GM19452 (cell line): ENCODE data around the gene PNPLA1.
"Not testable (repeated sequence)": the region's sequence is repeated elsewhere in the genome, so short reads cannot be mapped to it uniquely, and the experiment has no call there.

ENCODE experiments used
- ATAC-seq: cut with Tn5 transposase; IDR thresholded peaks from one replicate; pipeline ENCODE4 v1.9.1; 2021; ENCODE audit not compliant: unreplicated experiment

PNPLA1 gene

GRCh38 chr6:36334832-36335459, 65.1 kb downstream of the PNPLA1 start:
- no peak for ATAC-seq

- no peak for ATAC-seq
Observed at GRCh38 chr6:36335465-36336207, 65.8 kb downstream of the PNPLA1 start.

GRCh38 chr6:36336208-36336710, 66.4 kb downstream of the PNPLA1 start:
- no peak for ATAC-seq

DNA sequence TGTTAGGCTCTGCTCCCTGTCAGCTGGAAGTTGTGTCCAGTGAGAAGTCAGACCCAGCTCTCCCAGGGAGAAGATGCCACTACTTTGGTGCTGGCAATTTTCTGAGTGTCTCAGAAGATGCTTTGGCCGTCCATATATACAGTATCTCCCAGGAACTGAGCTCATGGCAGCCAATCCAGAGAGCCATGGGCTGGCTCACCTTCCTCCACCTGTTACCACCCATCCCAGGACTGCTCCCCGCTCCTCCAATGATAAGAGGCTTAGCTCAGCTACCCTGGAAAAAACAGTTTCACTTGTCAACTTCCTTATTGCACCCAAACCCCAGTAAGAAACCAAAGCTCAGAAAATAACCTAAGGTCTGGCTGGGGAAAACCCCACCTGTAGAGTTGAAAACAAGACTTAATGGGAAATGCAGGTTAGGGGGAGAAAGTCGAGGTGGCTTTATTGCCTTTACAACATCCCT, 67.0 kb downstream of the PNPLA1 start, which contains the start of gene BNIP5:
BNIP5 (minus strand) TSS at position 110 of the 463 bp plus-strand sequence. CDS start 6,198 bp downstream, outside the sequence.
- no peak for ATAC-seq

- ATAC-seq, result no peak
Observed at GRCh38 chr6:36337814-36338213, 68.0 kb downstream of the PNPLA1 start.

GRCh38 chr6:36338223-36338622, 68.4 kb downstream of the PNPLA1 start:
- ATAC-seq, result not testable (repeated sequence)

DNA sequence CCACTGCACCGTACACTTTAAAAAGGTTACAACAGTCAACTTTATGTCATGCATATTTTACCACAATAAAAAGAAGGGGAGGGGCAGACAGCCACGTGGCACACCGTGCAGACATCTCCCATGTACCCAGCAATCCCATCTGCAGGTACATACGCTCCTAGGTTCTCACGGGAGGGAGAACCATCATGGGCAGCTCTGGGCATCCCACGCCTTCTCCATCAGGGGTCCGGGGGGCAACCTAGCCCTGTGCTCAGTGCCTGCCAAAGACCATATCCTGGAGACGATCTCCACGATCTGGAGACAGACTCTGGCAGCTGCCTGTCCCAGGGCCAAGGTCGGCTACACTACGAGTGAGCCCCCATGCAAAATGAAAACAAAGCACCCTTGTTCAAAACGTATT, 69.3 kb downstream of the PNPLA1 start:
- no peak for ATAC-seq

DNA sequence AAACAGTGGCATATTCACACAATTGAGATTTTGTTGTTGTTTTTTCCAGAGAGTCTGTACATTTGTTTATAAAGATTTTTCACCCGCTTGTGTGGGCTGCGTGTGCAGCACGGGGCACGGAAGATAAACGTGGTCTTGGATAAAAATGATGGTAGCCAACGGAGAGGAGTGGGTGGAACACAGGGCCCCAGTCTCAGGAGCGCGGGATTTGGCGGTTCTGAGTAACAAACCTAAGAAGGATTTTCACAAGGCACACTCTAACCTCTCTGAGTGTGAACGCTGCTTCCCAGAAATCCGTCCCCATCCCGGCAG, 70.4 kb downstream of the PNPLA1 start:
- no peak for ATAC-seq

DNA sequence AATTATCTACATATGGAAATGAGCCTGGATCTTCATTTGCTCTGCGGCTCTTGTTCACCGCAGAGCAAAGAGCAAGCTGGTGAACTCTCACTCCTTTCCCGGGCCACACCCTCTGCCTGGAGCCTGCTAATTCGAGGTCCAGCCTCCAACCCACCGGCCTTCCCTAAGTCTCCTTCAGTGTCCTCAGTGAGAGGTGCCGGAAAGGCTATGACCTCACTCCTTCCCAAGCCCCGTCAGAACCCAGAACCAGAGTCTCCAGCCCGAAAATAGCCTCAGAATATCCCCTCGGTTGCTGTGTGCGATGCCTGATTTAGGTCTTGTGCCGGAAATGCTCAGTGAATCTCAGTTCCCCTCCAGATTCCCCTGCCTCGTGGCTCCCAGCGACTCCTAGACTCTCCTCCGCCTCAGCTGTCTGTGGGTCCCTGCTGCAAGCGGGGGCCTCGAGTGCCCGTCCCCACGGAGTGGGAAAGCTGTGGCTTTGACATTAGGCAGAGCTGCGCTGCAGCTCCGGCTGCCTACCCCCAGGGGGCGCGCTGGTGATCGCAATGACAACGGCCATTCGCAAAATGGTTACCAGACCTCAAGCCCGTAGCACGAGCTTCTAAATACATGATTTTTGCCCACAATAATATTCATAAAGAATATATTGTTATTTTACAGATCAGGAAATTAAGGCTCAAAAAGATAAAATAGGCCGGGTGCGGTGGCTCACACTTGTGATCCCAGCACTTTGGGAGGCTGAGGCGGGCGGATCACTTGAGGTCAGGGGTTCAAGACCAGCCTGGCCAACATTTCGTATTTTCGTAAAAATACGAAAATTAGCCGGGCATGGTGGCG, 71.0 kb downstream of the PNPLA1 start:
- no peak for ATAC-seq

DNA sequence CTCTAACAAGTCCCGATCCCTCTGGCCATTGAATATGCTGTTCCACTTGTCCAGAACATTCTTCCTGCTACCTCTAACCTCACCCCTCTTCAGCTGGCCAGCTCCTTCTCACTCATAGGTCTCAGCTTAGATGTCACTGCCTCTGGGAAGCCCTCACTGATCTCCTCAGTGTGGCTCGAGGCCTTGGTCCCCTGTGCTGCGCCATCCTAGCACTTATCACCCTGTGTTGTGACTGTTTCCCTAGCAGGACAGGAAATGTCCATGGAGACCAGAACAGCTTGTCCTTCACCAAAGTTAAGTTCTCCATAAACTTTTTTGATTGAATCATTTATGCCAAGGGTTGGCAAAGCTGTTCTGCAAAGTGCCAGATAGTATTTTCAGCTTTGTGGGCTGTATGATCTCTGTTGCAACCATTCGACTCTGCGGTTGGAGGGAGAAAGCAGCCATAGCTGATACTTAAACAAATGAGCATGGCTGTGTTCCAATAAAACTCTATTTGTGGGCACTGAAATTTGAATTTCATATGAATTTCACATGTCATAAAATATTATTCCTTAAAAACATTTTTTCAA, 73.3 kb downstream of the PNPLA1 start:
- no peak for ATAC-seq

DNA sequence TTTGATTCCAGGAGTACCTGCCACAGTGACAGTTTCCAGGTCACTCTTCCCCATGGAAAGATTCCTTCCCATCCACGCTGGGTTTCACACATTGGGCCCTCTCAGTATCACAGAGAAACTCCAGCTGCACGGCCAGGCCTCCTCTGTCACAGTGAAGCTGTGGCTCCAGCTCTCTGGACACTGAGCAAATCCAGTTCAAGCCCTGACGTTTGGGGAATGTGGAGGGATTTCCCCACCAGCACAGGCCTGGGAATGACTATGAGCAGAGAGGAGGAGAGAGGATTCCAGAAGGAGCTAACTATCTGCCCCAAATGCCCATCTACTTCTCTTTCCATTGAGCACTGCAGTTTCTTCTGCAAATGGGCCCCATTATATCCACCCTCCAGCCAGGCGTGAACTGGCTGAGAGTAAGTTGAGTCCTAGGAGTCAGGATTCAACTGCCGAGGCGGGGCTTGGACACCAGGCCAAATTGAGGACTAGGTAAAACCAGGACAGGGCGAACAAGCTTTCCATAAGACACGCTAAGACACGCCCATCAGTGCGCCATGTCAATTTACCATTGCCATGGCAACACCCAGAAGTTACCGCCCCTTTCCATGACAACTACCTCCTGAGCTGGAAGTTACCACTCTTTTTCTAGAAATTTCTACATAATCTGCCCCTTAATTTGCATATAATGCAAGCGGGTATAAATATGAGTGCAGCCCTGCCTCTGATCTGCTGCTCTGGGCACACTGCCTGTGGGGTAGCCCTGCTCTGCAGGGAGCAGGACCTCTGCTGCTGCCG, 76.0 kb downstream of the PNPLA1 start:
- ATAC-seq, result no peak

DNA sequence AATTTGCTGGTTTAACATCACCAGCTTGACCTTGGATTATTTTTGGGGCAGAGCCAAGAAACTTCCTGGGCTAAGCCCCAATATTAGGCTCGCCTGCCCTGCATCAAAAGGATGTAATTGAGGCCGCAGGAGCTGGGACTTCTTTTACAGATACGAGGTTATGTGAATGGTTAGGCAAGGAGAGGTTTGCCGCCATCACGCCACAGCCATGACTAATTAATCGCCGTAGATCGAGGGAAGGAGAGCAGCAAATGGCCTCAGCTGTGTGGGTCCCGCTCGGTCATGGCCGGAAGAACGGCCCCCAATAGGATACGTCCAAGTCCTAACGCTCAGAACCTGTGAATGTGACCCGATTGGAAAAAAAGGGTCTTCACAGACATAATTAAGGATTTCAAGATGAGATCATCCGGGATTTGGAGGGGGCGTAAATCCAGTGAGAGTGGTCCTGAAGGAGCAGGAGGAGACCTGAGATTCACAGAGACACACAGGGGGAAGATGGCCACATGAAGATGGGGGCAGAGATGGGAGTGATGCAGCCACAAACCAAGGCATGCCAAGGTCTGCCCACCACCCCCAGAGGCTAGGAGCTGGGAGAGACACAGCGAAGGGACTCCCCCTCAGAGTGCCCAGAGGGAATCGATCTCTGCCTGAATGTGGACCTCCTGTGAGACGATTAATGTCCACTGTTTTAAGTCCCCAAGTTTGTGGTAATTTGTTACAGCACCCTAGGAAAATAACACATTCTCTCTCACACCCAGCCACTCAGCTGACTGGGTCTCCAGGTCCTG, 76.8 kb downstream of the PNPLA1 start:
- ATAC-seq, result no peak

GRCh38 chr6:36347621-36348020, 77.8 kb downstream of the PNPLA1 start:
- ATAC-seq, result no peak

- ATAC-seq, result no peak
Observed at GRCh38 chr6:36349240-36349639, 79.4 kb downstream of the PNPLA1 start.

DNA sequence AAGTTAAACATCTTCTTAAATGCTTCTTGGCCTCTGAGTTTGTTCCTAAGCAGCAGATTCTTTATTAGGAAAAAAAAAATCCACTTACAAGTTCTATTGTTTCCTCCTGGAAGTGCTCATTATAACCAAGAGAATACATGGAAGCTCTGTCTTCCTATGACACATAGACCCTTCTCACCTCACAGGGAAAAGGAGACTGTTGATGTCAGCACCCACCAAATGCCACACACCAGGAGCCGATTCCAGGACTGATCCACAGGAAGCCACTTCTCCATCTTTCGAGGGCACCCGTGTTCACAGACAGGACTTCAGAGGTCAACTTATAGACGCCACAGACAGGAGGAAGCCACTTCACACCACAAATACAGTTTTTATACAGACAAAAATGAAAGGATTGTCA, 80.2 kb downstream of the PNPLA1 start:
- no peak for ATAC-seq

DNA sequence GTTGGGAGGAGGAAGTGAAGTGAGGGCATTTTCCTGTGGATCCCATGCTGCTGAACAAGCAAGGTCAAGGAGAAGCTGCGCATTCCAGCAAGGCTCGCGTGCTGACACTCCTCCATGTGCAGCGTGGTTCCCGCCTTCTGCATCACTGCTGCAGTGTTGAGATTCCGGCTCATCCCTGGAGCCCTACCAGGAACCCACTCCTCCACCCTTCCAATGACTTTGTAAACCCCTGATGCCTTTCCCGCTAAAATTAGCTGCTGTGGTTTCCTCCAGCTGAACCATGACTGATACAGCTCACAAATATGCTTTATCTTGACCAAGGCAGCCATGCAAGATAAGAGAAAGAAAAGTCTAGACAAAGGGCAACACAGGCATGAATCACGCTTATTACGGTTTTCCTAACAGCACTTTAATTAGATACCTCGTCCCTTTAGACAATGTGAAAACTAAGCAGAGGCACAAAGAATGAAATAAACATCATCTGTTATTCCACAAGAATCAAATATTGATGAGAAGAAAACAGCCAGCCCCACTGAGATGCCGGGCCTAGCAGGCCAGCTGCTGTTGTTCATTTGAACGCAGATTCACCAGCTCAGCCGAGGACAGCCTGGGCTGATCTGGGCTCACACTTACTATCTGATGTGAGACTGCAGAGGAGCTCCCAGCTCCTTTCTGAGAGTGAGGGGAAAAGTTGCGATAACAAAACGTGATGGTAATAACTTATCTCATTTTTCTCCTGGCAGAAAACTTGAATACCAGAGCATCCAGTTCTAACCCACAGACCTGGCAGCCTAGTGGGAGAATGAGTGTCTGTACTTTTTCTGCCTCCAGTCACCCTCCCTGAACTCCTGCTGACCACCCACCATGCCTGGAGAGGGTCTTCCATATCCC, 81.1 kb downstream of the PNPLA1 start:
- ATAC-seq, result no peak

DNA sequence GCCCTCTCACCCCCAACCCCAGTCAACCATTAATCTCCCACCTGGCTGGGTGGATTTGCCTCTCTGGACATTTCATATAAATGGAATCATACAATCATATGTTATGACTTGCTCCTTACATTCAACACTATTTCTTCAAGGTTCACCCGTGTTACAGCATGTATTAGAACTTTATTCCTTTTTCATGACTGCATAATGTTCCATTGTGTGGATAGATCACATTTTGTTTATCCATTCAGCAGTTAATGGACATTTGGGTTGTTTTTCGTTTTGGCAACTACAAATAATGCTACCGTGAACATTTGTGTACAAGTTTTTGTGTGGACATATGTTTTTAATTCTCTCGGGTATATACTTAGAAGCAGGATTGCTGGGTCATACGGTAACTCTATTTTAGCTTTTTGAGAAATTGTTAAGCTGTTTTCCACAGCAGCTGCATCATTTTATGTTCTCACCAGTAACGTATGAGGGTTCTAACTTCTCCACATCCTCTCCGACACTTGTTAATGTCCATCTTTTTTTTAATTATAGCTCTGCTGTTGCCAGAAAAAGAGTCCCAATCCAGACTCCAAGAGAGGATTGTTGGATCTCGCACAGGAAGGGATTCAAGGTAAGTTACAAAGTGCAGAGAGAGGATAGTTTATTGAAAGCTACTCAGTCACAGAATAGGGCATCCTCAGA, 82.8 kb downstream of the PNPLA1 start:
- no peak for ATAC-seq

- no peak for ATAC-seq
Observed at GRCh38 chr6:36353411-36353915, 83.6 kb downstream of the PNPLA1 start.
